ENCODE data around the gene WASHC2A.
"Not testable (repeated sequence)": the region's sequence is repeated elsewhere in the genome, so short reads cannot be mapped to it uniquely, and the experiment has no call there.

WASHC2A gene

DNA sequence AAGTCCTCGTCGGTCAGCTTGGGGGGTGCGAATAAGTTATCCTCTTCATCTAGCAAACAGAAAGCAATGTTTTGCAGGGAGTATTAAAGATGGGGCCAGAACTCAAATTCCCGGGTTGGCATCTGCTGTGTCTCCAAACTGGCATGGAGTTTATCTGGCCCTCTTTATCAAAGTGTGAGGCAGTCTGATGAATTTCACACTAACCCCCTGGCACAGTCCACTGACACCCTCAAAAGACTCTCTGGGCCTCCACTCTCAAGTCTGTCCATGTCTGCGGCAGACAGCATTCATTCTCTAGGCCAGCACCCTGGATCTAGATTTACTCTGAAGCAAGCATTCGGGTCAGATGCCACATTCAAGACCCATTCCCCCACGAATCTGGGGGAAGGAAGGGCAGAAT lies 6.2 kb upstream of the WASHC2A start:
- DNase-seq (ENCODE audit: low spot score) = not testable (repeated sequence)

DNA sequence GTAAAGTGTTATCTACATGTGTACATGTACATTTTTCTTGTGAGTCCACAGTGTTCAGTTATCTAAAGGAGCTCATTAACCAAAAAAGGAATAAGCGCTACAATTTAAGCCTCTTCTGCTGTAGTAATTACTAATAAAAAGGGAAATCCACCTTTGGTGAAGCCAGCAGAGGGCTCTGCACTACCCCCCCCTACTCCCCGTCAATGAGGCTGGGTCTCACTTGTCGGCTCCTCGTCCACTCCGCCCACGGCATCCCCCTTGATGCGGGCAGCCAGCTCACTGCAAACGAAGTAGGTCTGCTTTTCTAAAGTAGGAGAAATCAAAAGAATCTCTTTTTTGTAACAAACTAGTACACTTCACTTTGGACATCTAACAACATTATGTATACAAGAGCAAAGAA lies 4.7 kb upstream of the WASHC2A start:
- DNase-seq (ENCODE audit: low spot score) = no peak

DNA sequence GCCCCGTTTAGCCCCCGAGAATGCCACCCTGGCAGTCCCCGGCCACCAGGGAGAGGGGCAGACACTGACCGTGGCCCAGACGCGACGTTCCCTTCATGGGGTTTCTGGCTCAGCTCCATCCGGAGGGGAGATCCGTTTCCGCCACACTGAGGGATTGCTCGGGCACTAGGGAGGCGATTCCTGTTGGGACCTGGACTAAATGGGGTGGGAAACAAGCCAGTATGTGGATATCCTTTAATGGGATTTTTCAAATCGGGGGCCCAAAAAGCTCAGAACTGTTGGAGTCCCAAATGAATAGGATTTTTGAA lies 552 bp downstream of the WASHC2A start:
- not testable (repeated sequence) for DNase-seq (ENCODE audit: low spot score)

DNA sequence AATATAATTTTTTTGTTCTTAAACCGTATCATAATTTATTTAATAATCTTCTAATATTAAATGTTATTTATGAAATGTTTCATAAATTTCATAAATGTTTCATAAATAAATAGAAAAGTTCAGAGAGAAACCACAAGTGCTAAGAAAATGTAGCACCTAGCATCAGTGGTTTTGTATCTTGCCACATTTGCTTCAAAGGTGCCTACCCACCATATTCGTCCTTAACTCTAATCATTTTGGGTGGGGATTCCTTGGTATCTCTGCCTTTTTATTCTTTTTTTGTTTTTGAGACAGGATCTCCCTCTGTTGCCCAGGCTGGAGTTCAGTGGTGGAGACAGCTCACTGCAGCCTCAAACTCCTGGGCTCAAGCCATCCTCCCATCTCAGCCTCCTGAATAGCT lies 7.4 kb downstream of the WASHC2A start:
- not testable (repeated sequence) for DNase-seq (ENCODE audit: low spot score)

DNA sequence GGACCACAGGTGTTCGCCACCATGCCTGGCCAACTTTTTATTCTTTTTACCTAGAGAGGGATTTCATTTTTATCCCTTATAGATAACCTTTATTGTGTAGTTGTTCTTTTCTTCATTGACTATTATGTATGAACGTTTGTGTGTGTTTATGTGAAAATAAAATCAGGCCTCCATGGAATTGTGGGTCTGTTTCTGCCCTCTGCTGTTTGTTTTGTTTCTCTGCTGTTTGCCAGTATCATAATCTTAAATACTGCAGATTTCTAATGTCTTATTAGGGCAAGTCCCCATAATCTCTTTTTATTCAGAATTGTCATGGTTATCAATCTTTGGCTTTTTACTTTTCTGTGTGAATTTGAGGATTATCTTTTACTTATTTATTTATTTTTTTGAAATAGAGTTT lies 7.8 kb downstream of the WASHC2A start:
- DNase-seq (ENCODE audit: low spot score) = not testable (repeated sequence)

DNA sequence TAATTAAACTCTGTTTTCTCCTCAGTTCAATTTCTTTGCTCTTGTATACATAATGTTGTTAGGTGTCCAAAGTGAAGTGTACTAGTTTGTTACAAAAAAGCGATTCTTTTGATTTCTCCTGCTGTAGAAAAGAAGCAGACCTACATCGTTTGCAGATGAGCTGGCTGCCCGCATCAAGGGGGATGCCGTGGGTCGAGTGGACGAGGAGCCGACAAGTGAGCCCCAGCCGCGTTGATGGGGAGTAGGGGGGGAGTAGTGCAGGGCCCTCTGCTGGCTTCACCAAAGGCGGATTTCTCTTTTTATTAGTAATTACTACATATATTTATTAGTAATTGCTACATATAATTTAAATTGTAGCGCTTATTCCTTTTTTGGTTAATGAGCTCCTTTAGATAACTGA lies 23.6 kb downstream of the WASHC2A start:
- DNase-seq (ENCODE audit: low spot score) = not testable (repeated sequence)

DNA sequence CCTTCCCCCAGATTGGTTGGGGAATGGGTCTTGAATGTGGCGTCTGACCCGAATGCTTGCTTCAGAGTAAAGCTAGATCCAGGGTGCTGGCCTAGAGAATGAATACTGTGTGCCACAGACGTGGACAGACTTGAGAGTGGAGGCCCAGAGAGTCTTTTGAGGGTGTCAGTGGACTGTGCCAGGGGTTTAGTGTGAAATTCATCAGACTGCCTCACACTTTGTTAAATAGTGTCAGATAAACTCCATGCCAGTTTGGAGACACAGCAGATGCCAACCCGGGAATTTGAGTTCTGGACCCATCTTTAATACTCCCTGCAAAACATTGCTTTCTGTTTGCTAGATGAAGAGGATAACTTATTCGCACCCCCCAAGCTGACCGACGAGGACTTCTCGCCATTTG lies 25.2 kb downstream of the WASHC2A start:
- not testable (repeated sequence) for DNase-seq (ENCODE audit: low spot score)

DNA sequence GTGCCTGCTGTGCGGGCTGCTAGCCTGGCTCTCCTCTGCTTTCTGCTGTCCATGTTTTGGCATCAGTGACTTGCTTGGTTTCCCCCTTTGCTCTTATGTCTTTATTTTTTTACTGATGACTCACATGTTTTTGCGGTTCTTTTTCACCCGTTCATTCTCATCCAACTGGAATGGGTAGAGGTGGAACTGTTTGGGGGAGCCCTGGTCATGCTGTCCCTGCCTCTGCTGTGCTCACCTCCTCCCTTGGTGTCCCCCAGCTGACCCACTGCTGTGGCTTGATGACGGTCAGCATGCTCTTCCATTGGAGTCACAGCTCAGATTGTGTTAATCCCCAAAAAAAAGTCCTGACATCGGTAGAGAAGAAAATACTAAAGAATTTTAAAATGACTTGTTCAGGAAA lies 26.9 kb downstream of the WASHC2A start:
- not testable (repeated sequence) for DNase-seq (ENCODE audit: low spot score)

DNA sequence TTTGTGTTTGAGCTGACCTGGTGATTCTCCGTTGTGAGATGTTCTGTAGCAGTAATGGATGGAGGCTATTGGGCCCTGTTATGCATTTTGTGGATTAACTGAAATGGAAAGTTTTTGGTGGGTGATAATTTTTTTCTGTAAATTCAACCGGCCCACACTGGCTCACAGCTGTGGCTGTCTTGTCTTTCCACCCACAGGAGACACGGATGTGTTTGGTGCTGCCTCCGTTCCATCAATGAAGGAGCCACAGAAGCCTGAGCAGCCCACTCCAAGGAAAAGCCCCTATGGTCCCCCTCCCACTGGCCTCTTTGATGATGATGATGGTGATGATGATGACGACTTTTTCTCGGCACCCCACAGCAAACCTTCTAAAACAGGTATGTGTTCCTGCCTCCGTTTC lies 27.6 kb downstream of the WASHC2A start:
- DNase-seq (ENCODE audit: low spot score) = not testable (repeated sequence)

DNA sequence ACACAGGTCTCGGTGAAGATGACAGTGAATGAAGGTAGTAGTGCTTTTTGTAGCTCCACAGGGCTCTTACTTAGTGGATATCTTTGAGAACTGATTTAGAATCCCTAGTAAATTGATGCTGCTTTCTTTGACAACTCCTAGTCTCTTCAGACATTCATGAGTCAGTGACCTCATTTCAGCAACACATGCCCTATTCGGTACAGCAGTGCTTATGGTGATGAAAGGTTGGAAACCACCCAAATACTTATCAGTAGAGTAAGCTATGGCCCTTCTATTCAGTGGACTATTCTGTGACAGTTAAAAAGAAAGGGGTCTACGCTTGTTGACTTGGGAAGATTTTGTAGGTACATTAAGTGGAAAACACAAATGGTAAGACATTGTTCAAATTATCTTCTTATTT lies 29.0 kb downstream of the WASHC2A start:
- not testable (repeated sequence) for DNase-seq (ENCODE audit: low spot score)

DNA sequence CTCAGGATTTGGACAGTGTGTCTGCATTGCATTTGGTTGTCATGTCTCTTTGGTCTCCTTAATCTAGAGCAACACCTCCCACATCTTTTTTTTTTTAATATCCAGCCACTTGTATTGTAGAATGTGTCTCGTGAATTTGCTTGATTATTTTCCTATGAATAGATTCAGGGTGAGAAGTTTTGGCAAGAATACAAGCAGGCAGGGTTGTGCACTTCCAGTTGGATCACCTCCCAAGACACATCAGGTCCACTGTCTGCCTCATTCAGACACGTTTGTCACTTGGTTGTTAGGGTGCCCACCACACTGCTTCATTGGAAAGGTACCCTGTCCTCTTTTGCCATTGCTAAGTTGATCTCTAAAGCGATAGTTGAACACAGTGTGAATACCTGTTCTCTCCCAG lies 30.9 kb downstream of the WASHC2A start:
- not testable (repeated sequence) for DNase-seq (ENCODE audit: low spot score)

DNA sequence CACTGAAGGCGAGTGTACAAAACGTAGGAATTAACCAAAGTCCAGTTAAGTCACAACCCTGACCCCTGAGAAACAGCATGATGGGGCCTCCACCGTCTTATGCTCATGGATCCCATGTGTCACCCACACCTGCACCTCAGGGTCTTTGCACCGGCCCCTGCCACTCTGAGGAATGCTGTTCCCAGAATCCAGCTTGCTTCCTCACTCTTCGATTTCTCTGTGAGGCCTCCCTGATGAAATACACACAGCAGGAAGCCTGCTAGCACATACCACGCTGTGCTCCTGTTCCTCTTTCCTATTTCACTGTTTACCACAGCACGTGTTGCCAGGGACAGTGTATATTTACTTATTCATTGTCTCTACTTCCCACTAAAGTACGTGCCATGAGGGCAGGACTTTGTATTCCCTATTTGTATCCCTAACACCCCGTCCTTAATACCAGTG lies 33.4 kb downstream of the WASHC2A start:
- not testable (repeated sequence) for DNase-seq (ENCODE audit: low spot score)

DNA sequence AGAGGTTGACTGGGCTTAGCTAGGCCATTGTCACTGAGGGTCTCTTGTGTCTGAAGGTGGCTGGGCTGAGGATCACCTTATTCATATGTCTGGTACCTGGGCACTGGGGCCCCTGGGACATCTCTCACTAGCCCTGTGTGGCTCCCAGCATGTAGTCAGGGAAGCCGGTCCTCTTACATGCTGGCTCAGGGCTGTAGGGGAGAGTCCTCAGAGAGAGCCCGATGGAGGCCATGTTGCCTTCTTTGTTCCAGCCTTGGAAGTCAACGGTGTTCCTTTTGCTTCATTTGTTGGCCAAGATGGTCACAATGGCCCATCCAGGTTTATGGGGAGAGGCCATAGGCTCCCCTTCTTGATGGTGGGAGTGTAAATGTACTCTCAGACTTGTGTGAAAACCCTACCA lies 34.0 kb downstream of the WASHC2A start:
- DNase-seq (ENCODE audit: low spot score) = not testable (repeated sequence)

DNA sequence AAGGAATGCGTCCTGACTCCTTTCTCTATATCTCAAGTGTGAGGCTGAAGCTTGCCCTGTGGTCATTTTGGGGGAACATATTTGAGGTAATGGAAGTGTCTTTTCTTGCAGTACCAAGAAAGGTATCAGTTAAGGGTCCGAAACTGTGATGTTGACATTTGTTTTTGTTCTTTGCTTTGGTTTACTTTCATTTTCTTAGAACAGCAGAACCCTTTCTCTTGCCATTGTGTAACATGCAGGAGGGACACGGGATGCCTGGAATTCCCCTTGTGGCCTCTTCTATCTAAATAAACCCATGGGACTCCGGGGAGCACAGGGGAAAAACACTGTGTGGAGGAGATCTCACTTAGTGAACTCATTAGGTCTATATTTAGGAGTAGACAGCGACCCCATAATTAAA lies 34.5 kb downstream of the WASHC2A start:
- DNase-seq (ENCODE audit: low spot score) = not testable (repeated sequence)

DNA sequence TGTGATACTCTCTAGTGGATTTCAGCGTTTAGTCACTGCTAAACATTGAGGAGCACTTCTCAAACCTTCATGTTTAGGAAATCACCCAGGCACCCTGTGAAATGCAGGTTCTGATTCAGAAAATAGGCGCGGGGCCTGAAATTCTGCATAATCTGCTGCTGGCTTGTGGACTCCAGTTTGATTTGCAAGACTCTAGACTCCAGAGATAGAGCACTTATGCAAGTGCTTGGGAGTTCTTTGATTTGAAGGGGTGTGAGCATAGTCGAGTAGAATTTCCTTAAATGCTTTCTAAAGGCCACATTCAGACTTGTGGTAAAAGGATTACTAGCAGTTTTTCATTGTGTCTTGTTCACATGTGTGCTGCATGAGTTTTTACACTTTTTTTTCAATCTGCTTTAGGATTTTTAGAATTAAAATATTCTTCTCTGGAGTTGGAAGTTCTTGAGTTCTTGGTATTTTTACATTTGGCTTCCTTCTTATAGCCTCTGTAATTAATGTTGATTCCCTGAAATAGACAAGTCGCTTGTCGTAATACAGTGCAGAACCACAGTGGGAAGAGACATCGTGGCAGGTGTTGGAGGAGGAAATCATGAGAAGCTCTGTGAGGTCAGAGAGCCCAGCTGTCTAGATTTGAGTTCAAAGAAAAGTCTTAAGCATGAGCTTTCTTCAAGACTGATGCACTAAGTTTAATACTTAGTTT lies 41.4 kb downstream of the WASHC2A start:
- not testable (repeated sequence) for DNase-seq (ENCODE audit: low spot score)

DNA sequence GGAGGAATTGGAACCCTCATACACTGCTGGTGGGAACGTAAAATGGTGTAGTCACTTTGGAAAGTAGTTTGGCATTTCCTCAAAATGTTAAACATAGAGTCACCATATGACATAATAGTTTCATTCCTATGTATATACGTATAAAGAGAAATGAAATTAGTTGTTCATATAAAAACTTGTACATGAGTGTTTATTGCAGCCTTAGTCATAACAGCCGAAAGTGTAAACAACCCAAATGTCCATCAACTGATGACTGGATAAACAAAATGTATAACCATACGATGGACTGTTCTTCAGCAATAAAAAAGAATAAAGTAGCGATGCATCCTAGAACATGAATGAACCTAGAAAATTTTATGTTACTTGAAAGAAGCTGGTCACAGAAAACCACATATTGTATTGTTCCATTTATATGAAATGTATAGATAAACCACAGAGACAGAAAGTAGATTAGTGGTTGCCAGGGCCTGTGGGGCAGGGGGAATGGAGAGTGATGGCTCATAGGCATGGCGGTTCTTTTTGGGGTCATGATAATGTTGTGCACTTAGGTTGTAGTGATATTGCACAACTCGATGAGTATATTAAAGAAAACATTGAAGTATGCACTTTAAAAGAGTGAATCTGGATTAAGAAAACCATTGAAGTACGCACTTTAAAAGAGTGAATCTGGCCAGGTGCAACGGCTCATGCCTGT lies 44.8 kb downstream of the WASHC2A start:
- not testable (repeated sequence) for DNase-seq (ENCODE audit: low spot score)

DNA sequence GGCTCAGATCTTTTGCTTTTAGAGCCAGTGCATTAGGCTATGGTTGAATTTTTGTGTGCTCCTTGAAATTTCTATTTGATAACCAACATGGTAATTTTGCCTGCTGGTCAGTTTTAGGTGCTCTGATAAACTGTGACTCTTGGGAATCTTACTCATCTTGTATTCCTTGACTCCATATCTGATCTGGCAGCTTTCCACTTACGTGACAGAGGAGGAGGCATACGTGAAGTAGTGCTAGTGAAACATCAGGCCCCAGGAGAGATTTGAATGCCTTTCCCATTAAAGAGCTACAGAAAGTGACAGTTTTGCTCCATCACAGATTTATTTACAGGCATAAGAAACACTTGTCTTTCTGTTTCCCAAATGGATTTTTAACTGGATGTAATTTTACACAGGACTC lies 59.0 kb downstream of the WASHC2A start:
- DNase-seq (ENCODE audit: low spot score) = not testable (repeated sequence)

DNA sequence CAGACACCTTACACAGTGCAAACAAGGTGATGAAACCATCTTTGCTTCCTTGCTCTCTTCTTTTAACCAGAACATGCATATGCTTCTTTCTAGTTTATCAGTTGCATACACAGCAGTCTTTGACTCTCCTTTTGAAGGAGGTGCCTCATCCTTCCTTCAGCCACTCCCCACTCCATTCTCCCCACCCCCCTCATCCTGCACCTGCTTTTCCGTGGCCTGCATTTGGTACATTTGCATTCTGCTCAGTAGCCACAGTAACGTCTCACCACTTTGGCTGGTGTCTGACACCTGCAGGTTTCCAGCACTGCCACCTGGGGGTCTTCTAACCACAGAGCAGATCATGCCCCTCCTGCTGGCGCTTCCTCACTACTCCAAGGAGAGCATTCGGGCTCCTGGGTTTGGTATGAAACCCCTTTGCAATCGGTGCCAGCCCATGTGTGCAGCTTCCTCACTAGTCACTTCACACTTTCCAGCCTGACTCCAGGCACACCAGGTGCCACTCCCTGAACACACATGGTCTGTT lies 60.1 kb downstream of the WASHC2A start:
- not testable (repeated sequence) for DNase-seq (ENCODE audit: low spot score)

DNA sequence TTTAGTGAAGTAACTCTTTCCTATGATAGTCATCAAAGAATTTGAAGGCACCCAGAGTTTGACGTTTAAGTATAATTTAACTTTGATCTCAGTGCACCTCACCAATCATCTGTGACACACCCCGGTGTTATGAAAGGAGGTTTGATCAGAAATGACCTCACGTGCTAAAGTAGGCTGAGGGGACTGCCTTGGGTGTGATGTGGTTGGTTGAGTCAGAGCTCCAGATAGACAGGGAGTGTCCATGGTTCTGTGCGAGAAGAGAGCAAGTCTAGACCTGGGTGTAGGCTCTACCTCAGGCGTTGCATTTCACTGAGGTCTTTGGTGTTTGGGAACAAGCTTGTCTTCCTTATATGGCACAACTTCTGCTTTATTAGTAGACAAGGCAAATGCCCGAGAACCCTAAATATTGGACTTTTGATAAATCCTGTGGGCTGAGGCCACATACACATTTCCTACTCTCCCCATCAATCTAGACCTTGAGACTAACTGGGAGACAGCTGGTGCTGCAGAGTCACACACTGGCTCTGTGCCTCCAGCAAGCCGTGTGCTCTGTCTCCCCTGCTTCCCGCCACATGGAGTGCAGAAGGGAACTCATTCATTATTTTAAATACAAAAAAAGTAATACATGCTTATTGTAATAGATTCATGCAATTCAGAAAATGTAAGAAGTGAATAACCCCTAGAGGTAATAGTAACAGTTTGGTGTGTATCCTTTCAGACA lies 63.7 kb downstream of the WASHC2A start:
- not testable (repeated sequence) for DNase-seq (ENCODE audit: low spot score)

DNA sequence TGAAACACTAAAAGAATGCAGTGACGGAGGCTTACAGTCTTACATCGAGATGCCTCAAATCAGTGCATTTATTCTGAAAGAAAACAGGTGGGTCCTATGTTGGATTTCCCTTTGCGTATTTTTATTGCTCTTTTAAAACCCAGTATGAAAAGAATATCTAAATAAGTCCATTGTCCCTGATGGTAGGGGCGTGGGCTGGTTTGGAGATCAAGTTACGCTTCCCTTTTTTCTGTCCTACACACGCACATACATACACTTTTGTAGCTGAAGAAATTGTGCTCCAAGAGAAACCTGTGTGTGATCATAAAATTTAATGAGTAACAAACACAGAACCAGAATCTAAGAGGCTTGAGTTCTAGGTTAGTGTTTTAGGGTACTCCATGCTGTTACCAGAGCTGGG lies 64.6 kb downstream of the WASHC2A start:
- not testable (repeated sequence) for DNase-seq (ENCODE audit: low spot score)

DNA sequence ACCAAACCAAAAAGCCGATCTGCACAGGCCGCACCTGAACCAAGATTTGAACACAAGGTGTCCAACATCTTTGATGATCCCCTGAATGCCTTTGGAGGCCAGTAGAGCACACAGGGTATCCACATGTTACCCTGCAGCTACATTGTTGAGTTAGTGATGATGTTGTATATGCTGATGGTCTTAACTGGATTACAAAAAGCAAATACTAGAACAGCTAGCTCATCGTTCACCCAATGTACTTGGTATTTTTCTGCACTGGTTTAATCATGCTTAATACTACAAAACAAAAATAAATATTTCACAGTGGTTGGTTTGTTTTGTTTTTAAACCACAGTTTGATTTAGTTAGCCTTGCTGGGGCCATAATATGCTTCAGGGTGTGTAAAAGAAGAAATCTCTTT lies 65.1 kb downstream of the WASHC2A start:
- not testable (repeated sequence) for DNase-seq (ENCODE audit: low spot score)

DNA sequence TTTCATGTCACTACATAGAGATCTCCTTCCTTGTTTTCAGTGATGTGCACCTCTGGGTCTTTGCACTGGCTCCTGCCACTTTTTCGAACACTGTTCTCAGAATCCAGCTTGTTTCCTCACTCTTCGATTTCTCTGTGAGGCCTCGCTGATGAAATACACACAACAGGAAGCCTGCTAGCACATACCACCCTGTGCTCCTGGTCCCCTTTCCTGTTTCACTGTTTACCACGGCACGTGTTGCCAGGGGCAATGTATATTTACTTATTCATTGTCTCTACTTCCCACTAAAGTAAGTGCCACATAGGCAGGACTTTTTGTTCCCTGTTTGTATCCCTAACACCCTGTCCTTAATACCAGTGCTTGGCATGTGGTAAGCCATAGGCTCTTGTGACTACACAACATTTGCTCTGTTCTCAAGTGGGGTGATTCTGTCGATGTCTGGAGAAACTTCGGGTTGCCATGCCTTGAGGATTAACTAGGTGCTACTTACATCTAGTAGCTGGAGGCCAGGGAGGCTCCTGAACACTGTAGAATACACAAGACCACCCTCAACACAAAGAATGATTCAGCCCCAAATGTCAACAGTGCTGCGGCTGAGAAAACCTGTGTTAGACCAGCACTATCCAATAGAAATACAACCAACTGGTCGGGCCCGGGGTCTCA lies 75.9 kb downstream of the WASHC2A start:
- not testable (repeated sequence) for DNase-seq (ENCODE audit: low spot score)

Data from AG08396 (cell line).